Stimulated activated CD4-positive, alpha-beta T cell treated with anti-CD3 and anti-CD28 coated beads, Interleukin-12 subunit alpha, Interleukin-12 subunit beta, amount 100 ng/mL, for 4 hours (primary cell): Measurements from ENCODE around the gene RNF19B.

Source experiments
- DNase-seq: peaks from one replicate; pipeline ENCODE4 v3.0.0-alpha.2; 2020

Gene RNF19B

GRCh38 chr1:32899586-32900296, 64.9 kb downstream of the RNF19B start:
- DNase-seq = no peak

DNA sequence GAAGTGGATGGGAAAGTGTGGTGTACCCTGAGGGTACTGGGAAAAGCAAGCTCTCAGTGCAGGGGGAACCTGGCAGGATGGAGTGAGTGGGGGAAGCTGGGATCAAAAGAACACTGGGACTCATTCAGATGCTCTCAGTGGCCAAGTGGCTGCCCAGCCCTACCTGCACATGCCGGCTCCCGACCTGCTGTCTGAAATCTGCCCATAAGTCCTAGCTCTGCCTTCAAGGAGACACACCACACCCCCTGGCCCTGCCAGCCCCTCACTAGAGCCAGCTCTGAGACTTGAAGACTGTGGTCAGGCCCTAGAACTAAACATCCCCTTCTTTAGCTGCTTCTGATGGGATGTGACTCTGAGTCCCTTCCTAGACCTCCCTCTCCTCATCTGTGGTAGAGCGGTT, 65.7 kb downstream of the RNF19B start:
- no peak for DNase-seq

- DNase-seq = no peak
Measured at GRCh38 chr1:32898056-32898455, 66.6 kb downstream of the RNF19B start.

DNA sequence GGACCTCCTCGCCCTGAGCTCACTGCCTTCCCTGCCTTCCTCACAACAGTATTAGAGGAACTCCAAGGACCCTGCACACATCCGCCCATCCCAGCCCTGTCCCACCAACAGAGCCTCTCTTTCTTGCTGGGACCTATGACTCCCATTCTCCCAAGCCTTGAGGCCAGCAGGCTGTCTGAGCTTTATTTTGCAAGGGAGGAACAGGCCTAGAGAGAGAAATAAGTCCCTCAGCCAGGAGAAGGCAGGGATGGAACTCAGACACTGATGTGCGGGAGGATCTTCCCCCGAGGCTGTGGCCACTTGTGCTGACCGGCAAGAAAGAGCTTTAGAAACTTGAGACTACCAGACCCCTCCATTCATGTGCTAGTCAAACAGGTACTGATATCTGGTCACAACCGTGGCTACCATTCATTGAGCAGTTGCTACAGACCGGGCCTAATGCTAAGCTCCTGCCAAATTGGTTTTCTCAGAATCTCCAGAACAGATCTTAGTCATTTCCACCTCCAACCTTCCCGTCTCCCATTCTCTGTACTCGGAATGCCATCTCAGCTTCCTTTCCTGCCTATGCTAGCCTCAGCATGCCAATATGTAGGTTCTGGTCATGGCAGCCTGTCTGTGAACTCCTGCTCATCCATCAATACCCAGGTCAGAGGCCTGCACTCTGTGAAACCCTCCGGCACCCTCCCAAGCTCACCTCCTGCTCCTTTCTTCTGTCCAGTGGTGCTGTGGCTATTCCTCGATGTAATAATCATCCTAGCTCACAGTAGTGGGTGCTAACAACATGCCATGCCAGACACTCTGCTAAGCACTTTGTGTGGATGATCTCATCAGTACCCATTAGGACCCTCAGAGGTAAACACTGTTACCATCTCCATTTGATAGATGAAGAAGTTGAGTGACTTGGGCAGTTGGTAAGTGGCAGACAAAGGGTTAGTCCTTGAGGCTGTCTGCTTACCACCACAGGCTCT, 67.2 kb downstream of the RNF19B start:
- no peak for DNase-seq

DNA sequence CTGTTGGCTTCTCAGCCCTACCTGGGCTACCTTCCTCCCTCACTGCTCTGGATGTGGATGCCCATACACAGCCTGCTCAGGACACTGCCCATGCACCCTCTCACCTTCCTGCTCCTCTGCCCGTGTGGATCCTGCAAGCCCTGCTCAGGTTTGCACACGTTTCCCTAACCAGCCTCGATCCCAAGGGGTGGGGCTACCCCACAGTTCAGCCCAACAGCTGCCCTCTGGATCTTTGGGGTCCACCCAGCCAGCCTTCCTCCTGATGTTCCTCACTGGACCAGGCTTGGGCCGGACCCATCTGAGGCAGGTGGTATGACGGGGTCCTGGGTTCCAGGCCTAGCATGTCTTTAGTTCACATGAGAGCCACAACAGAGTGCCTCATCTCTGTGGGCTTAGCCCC, 68.2 kb downstream of the RNF19B start:
- no peak for DNase-seq

DNA sequence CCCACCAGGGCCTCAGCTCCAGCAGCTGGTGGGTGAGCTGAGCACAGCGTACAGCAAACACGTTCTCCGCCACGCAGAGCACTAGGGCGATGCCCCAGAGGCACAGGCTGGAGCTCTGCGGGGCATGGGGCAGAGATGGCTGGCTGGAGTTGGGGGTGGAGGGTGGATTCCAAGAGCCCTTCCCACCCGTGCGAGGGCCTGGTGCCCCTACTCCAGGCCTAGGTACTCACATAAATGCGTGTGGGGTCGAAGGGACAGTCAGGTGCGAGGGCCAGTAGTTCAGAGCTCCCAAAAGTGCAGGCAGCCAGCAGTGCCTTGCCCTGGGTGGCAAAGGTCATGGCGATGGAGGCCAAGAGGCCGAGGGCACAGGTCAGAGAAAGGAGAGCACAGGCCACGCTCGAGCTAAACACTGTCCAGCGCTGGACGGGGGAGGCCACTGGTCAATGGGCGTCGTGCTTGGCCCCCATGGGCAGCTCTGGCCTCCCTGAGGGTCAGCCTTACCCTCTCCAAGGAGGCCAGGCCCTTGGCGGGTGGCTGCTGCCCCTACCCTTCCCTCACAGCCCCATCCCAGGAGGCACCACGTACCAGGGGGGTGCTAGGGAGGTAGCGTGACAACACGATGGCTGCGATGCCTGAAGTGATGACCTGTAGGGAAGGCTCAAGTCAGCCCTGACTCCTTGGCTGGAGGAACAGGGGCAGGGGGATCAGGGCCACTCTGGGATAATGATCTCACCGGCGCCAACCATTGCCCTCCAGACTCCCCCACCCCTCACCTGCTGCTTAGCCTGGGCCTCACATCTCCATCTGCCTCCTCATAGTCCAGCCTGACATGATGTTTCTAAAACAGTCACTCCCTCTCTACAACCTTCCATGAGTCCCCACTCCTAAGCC, 69.0 kb downstream of the RNF19B start:
- no peak for DNase-seq

- DNase-seq = no peak
Measured at GRCh38 chr1:32894681-32895080, 69.9 kb downstream of the RNF19B start.

- DNase-seq = no peak
Measured at GRCh38 chr1:32894019-32894600, 70.5 kb downstream of the RNF19B start.

GRCh38 chr1:32893198-32894018, 71.2 kb downstream of the RNF19B start:
- DNase-seq = no peak

GRCh38 chr1:32892368-32893197, 72.0 kb downstream of the RNF19B start:
- DNase-seq = peak; percentile 33

GRCh38 chr1:32891630-32892029, 73.0 kb downstream of the RNF19B start:
- DNase-seq = no peak

GRCh38 chr1:32891241-32891570, 73.4 kb downstream of the RNF19B start:
- DNase-seq = no peak

DNA sequence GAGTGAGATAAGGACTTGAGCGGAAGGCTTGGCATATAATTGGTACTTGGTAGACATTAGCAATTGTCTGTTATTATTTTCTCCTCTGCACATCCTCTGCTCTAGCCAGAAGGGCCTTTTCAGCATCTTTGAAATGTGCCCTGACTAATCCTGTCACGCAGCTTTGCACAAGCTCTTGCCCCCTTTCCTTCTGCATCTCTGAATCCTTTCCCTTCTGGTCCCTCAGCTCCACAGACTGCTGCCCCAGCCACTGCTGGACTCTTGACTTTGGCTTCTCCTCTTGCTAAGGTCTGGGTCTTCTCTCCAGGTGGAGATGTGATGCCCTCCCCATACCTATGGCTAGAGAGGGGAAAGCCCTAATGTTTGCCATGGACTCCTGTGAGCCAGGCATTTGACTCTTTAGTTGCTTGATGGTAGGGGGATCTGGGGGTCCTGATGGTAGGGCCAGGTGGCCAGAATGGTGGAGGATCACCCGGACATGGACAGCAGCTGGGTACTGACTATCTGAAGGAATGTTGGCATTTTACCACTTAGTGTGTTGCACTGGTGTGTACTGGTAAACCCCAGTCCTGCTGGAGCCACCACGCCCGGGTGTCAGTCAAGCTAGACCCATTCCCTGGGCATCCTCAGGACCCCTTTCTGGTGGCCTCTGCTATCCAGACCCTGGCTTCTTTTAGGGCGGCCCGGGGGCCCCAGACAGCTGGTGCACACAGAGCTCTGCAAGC, 73.9 kb downstream of the RNF19B start:
- no peak for DNase-seq

DNA sequence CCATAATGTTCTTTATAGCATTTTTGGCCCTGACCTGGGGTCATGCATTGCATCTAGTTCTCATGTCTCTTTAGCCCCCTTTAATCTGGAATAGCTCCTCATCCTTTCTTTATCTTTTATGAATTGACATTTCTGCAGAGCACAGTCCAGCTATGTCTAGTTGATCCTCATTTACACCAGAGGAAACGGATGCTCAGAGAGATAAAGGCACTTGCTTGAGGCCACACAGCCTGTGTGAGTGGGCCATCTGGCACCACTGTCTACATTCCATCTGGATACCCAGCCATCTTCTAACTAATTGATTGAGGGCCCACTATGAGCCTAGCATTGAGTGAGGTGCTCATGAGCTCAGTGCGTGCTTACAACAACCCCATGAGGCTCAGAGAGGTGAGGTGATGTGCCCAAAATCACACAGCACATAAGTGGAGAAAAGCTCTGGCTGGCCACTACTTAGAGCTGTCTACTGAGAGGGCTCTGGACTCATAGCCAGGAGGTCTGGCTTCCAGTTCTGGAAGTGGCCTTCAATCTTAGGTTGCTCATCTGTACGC, 74.8 kb downstream of the RNF19B start:
- no peak for DNase-seq

GRCh38 chr1:32888677-32889420, 75.8 kb downstream of the RNF19B start:
- no peak for DNase-seq

- DNase-seq = no peak
Measured at GRCh38 chr1:32888134-32888533, 76.5 kb downstream of the RNF19B start.

DNA sequence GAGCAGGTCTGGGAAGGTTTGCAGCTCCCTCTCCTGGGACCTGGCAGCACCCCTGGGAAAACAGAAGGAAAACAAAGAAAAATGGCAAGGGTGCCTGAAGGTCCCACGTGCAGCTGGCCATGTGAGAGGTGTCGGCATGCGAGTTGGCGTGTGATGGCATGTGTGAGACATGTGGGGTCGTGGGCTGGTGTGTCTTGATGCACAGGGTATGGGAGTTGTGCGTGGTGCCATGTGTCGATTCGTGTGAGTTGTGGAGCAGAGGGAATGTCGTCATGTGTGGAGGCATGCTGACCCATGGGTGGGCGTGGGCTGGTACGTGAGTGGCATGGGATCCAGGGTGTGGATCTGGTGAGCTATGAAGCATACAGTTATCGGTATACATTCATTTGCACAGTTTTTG, 77.0 kb downstream of the RNF19B start:
- DNase-seq = no peak

DNA sequence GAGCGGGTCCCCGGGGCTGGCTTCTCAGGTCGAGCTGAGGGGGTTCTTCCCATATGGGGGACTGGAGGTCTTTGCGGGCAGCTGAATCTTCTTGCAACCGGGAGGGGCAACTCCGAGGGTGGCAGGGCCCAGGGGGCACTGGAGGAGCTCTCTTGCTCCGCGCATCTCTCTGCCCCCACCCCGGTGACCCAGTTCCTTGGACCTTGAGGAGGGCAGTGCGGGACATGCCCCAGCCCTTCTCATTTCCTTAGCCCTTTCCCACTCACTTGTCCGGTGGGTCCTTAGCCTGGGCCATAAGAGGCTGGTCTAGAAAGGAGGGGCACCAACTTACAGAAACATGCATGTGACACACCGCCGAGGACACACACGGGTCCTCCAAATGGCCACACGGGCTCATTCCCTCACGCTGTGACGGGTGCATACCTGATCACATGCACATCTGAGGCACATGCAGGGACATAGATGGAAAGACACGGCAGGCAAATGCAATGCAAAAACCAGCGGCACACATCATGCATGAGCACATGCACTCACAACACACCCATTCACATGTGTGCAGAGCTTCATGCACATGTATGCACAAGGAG, 77.7 kb downstream of the RNF19B start:
- no peak for DNase-seq
